Lung (tissue), 12 donors: ENCODE results near the gene SFSWAP. TPM values are rescaled to one million over a fixed set of nuclear protein-coding genes. Genes with fewer than 3 reads are reported as not detected.
A peak's percentile ranks its signal among the peaks of the same experiment; 100 is the strongest.

ENCODE experiments used
- ATAC-seq: fragments of 200-7000 bp; cut with Tn5 transposase; one replicate; pipeline ENCODE4 v1.9.1; 2020; ENCODE audit warnings: moderate number of reproducible peaks; ENCODE audit not compliant: insufficient read depth, low FRiP score
- DNase-seq, 3 donors: peaks; one replicate each; pipeline ENCODE4 v3.0.0-alpha.2; 2013 to 2017
- H3K27ac ChIP-seq, 2 donors: one replicate each; pipeline ENCODE4 v1.5.1; 2013; ENCODE audit warnings: mild to moderate bottlenecking in 2 of 2, moderate library complexity in 2 of 2, control low read depth in 1 of 2, inconsistent platforms in 1 of 2, low read depth in 1 of 2, low read length in 1 of 2
- H3K27me3 ChIP-seq, 3 donors: one replicate each; pipeline ENCODE4 v1.5.1; 2013; ENCODE audit warnings: low read length in 2 of 3; ENCODE audit not compliant: control insufficient read depth in 3 of 3, insufficient read depth in 3 of 3
- H3K36me3 ChIP-seq, 4 donors: one replicate each; pipeline ENCODE4 v1.5.1; 2013; ENCODE audit warnings: low read length in 4 of 4, mild to moderate bottlenecking in 1 of 4, moderate library complexity in 1 of 4; ENCODE audit not compliant: control insufficient read depth in 4 of 4, insufficient read depth in 4 of 4
- H3K4me1 ChIP-seq, 5 donors: one replicate each; pipeline ENCODE4 v1.5.1; 2013; ENCODE audit warnings: low read length in 5 of 5, mild to moderate bottlenecking in 2 of 5, moderate library complexity in 1 of 5; ENCODE audit not compliant: control insufficient read depth in 5 of 5, insufficient read depth in 5 of 5
- H3K4me3 ChIP-seq: one replicate; pipeline ENCODE4 v1.5.1; 2013; ENCODE audit warnings: mild to moderate bottlenecking, control low read depth, moderate library complexity
- H3K9ac ChIP-seq, 2 donors: one replicate each; pipeline ENCODE4 v1.5.1; 2013; ENCODE audit warnings: low read length in 2 of 2, control low read depth in 1 of 2; ENCODE audit not compliant: insufficient read depth in 1 of 2
- H3K9me3 ChIP-seq, 4 donors: one replicate each; pipeline ENCODE4 v1.5.1; 2013; ENCODE audit warnings: low read length in 3 of 4, mild to moderate bottlenecking in 1 of 4, moderate library complexity in 1 of 4; ENCODE audit not compliant: control insufficient read depth in 4 of 4, insufficient read depth in 3 of 4
- CTCF ChIP-seq: IDR thresholded peaks from 2 replicates; pipeline ENCODE4 v1.5.1; 2012; ENCODE audit warnings: mild to moderate bottlenecking; ENCODE audit errors: control extremely low read depth, extremely low read depth
- WGBS, 2 donors: extraction: QIAGEN DNeasy Blood & Tissue Kit; methylation state at CpG; one replicate each; pipeline ENCODE4 v1.1.7; 2013; 5-methylcytosine and 5-hydroxymethylcytosine counted together
- polyA plus RNA-seq, 2 donors: library from polyadenylated mRNA; stranded (reverse); fragments of 200-250 nt; gene quantifications; one replicate each; pipeline ENCODE4 v1.2.1, GENCODE V29; 2013
- total RNA-seq, 2 donors: library from RNA; depleted of rRNA in 1 of 2; stranded (reverse); fragments of >200 nt in 1 of 2; gene quantifications; one replicate each; pipeline ENCODE4 v1.2.1, GENCODE V29; 2014 to 2021
- donor health status: control.
- donor health status: control.
- donor health status: Bipolar disorder and iron deficiency.
- donor health status: healthy.
- donor health status: DM: yes; HTN: yes; CAD: no.

The SFSWAP gene
- total and polyA plus RNA-seq, 4 donors: 23.3 to 49.9 (median 40.0) TPM

DNA sequence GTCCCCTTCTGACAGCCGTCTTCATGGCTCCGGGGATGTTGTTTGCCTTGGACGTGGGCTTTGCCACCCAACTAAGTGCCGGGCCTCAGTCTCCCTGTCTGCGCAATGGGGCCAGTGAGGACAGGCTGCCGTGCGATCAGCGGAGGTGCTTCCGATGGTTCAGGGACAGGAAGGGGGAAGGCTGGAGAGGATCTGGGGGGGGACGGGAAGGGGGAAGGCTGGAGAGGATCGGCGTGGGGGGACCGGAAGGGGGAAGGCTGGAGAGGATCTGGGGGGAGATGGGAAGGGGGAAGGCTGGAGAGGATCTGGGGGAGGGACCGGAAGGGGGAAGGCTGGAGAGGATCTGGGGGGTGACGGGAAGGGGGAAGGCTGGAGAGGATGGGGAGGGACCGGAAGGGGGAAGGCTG lies 120.7 kb downstream of the SFSWAP start:
- Histone ChIP-seq H3K9ac (peak overlapping the region in 1 of 2 donors; percentile 42), H3K27me3 (peaks cover 0 to 37% (median 16%) of the 10 kb centered on the region in 3 donors), H3K36me3 (no peaks in the 10 kb centered on the region), H3K9me3 (peaks cover 0 to 2% (median 0%) of the 10 kb centered on the region in 4 donors), H3K4me3 (no peak overlapping the region), H3K4me1 (peaks cover 0 to 22% (median 2%) of the 10 kb centered on the region in 5 donors), H3K27ac (peak overlapping the region in 1 of 2 donors; percentile 49)
- no peak for TF ChIP-seq CTCF
- peak in 1 of 3 donors; percentile 87 for DNase-seq
- ATAC-seq: no peak
- 18 to 23% methylated on average over 16 of the region's 16 CpGs for WGBS, 2 donors

DNA sequence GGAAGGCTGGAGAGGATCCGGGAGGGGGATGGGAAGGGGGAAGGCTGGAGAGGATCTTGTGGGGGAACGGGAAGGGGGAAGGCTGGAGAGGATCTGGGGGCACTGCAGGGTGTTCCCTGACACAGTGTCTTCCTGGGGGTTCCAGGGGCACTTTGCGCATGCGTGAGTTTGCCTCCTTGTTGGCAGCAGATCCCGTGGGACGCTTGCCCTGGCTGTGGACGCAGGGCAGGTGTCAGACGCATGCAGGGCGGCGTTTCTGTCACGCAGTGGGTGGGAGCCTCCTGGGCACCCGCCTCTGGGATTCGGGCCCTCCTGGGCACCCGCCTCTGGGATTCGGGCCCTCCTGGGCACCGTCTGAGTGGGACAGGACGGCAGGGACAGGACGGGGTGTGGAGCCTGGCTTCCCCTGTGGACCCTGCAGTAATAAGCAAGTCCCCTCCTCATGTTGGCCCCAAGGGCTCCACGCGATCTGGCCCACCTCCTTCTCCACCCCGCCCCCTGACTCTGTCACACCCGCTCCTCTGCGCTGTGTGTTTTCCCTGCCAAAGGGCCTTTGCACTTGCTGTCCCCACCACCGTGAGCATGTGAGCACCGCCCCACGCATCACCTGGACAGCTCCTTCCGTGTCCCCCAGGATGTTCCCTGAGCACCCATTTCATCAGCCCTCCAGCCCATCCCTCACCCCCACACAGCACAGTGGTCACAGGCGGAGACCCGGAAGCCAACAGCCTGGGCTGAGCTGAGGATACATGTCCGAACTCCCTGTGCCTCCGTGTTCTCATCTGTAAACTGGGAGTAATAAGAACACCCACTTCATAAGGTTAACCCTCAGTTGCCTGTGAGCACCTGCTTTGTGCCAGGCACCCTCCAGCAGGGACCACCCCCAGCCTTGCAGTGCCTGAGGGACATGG lies 121.7 kb downstream of the SFSWAP start:
- no peak overlapping the region for H3K27ac ChIP-seq
- TF ChIP-seq CTCF: no peak
- no peaks in the 10 kb centered on the region for H3K36me3 ChIP-seq
- H3K9ac ChIP-seq: no peak overlapping the region
- peaks cover 0 to 33% (median 13%) of the 10 kb centered on the region in 3 donors for H3K27me3 ChIP-seq
- no peak for ATAC-seq
- 45 to 54% methylated on average over 28 to 31 of the region's 31 CpGs for WGBS, 2 donors
- peak in 2 of 3 donors; percentile 41 to 58 for DNase-seq
- H3K4me3 ChIP-seq: no peak overlapping the region
- peaks cover 0 to 22% (median 2%) of the 10 kb centered on the region in 5 donors for H3K4me1 ChIP-seq
- H3K9me3 ChIP-seq: peaks cover 0 to 2% (median 0%) of the 10 kb centered on the region in 4 donors

GRCh38 chr12:131833288-131833895 lies 122.5 kb downstream of the SFSWAP start:
- peaks cover 0 to 2% (median 0%) of the 10 kb centered on the region in 4 donors for H3K9me3 ChIP-seq
- H3K27ac ChIP-seq: no peak overlapping the region
- H3K36me3 ChIP-seq: no peaks in the 10 kb centered on the region
- H3K27me3 ChIP-seq: peaks cover 0 to 32% (median 13%) of the 10 kb centered on the region in 3 donors
- H3K9ac ChIP-seq: no peak overlapping the region
- peaks cover 0 to 22% (median 0%) of the 10 kb centered on the region in 5 donors for H3K4me1 ChIP-seq
- DNase-seq: no peak
- TF ChIP-seq CTCF: no peak
- no peak overlapping the region for H3K4me3 ChIP-seq
- no peak for ATAC-seq
- WGBS, 2 donors: 82 to 86% methylated on average over 23 of the region's 23 CpGs
